ENCODE data around the gene ARID1B.

The ARID1B gene

GRCh38 chr6:157095084-157095483 is 317.9 kb downstream of the ARID1B start:
- TF ChIP-seq POLR2AphosphoS5 (IDR thresholded peaks at IDR 0.05; ENCODE audit: low read depth, low read length) (no peak), SIN3A (IDR thresholded peaks at IDR 0.05; ENCODE audit: borderline replicate concordance, insufficient read depth, low read length) (no peak), FOXP2 (optimal IDR thresholded peaks at IDR 0.05; ENCODE audit: borderline replicate concordance, extremely low read depth, extremely low read length, insufficient read depth) (no peak)

- no peak for TF ChIP-seq FOXP2 (optimal IDR thresholded peaks at IDR 0.05; ENCODE audit: borderline replicate concordance, extremely low read depth, extremely low read length, insufficient read depth)
These were observed 318.4 kb downstream of the ARID1B start for GRCh38 chr6:157095569-157095968.

- no peak for TF ChIP-seq REST (IDR thresholded peaks at IDR 0.05; ENCODE audit: insufficient read depth in 1 of 2, low read depth in 2 of 2, low read length in 2 of 2)
- TF ChIP-seq TAF1 (IDR thresholded peaks at IDR 0.05; ENCODE audit: borderline replicate concordance, insufficient read depth, low read length), result no peak
- no peak for TF ChIP-seq POLR2AphosphoS5 (IDR thresholded peaks at IDR 0.05; ENCODE audit: low read depth, low read length)
- TF ChIP-seq FOXP2 (optimal IDR thresholded peaks at IDR 0.05; ENCODE audit: borderline replicate concordance, extremely low read depth, extremely low read length, insufficient read depth), result no peak
- TF ChIP-seq SIN3A (IDR thresholded peaks at IDR 0.05; ENCODE audit: borderline replicate concordance, insufficient read depth, low read length), result no peak
These were observed 318.9 kb downstream of the ARID1B start for GRCh38 chr6:157096105-157096504.

- TF ChIP-seq REST (IDR thresholded peaks at IDR 0.05; ENCODE audit: insufficient read depth in 1 of 2, low read depth in 2 of 2, low read length in 2 of 2), result no peak
- TF ChIP-seq FOXP2 (optimal IDR thresholded peaks at IDR 0.05; ENCODE audit: borderline replicate concordance, extremely low read depth, extremely low read length, insufficient read depth), result no peak
- TF ChIP-seq SIN3A (IDR thresholded peaks at IDR 0.05; ENCODE audit: borderline replicate concordance, insufficient read depth, low read length), result no peak
- TF ChIP-seq TAF1 (IDR thresholded peaks at IDR 0.05; ENCODE audit: borderline replicate concordance, insufficient read depth, low read length), result no peak
- no peak for TF ChIP-seq POLR2AphosphoS5 (IDR thresholded peaks at IDR 0.05; ENCODE audit: low read depth, low read length)
These were observed 319.3 kb downstream of the ARID1B start for GRCh38 chr6:157096522-157096921.

GRCh38 chr6:157097255-157097955 is 320.2 kb downstream of the ARID1B start:
- TF ChIP-seq SIN3A (IDR thresholded peaks at IDR 0.05; ENCODE audit: borderline replicate concordance, insufficient read depth, low read length) (no peak), FOXP2 (optimal IDR thresholded peaks at IDR 0.05; ENCODE audit: borderline replicate concordance, extremely low read depth, extremely low read length, insufficient read depth) (no peak), REST (IDR thresholded peaks at IDR 0.05; ENCODE audit: insufficient read depth in 1 of 2, low read depth in 2 of 2, low read length in 2 of 2) (no peak), POLR2AphosphoS5 (IDR thresholded peaks at IDR 0.05; ENCODE audit: low read depth, low read length) (no peak), TAF1 (IDR thresholded peaks at IDR 0.05; ENCODE audit: borderline replicate concordance, insufficient read depth, low read length) (no peak)

GRCh38 chr6:157098999-157099398 is 321.8 kb downstream of the ARID1B start:
- TF ChIP-seq POLR2AphosphoS5 (IDR thresholded peaks at IDR 0.05; ENCODE audit: low read depth, low read length) (no peak), SIN3A (IDR thresholded peaks at IDR 0.05; ENCODE audit: borderline replicate concordance, insufficient read depth, low read length) (no peak), REST (IDR thresholded peaks at IDR 0.05; ENCODE audit: insufficient read depth in 1 of 2, low read depth in 2 of 2, low read length in 2 of 2) (no peak), FOXP2 (optimal IDR thresholded peaks at IDR 0.05; ENCODE audit: borderline replicate concordance, extremely low read depth, extremely low read length, insufficient read depth) (no peak), TAF1 (IDR thresholded peaks at IDR 0.05; ENCODE audit: borderline replicate concordance, insufficient read depth, low read length) (no peak)
